GM18868 (cell line): ENCODE data around the gene FGF16.
"Not testable (repeated sequence)": the region's sequence is repeated elsewhere in the genome, so short reads cannot be mapped to it uniquely, and the experiment has no call there.

ENCODE experiments used
- ATAC-seq: cut with Tn5 transposase; IDR thresholded peaks from one replicate; pipeline ENCODE4 v1.9.1; 2021; ENCODE audit warnings: mild to moderate bottlenecking, moderate library complexity; ENCODE audit not compliant: unreplicated experiment

Gene FGF16

DNA sequence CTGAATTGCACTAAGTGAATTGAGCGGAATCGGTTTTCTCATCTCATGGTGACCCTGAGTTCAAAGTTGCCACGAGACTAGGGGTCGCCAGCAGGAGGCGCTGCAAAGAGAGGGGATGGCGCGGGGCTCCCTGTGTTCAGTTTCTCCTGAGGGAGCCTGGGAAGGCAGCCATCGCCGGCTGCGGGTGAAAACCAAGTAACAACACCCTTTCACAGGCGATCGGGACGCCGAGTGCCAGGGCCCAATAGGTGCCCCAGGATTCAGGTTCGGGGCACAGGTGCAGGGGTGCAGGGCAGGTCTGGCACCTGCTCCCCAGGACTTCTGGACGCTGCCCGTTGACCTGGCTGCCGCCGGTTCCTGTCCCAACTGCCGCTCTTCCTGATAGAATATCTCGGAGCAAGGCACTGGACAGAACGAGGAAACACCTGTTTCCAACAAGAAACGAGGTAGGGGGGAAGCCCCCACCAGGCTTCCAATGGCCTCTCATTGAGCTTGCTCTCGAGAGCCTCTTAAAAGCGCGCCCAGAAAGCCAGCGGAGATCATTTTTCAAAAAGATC lies 1.1 kb upstream of the FGF16 start:
- ATAC-seq: no peak

DNA sequence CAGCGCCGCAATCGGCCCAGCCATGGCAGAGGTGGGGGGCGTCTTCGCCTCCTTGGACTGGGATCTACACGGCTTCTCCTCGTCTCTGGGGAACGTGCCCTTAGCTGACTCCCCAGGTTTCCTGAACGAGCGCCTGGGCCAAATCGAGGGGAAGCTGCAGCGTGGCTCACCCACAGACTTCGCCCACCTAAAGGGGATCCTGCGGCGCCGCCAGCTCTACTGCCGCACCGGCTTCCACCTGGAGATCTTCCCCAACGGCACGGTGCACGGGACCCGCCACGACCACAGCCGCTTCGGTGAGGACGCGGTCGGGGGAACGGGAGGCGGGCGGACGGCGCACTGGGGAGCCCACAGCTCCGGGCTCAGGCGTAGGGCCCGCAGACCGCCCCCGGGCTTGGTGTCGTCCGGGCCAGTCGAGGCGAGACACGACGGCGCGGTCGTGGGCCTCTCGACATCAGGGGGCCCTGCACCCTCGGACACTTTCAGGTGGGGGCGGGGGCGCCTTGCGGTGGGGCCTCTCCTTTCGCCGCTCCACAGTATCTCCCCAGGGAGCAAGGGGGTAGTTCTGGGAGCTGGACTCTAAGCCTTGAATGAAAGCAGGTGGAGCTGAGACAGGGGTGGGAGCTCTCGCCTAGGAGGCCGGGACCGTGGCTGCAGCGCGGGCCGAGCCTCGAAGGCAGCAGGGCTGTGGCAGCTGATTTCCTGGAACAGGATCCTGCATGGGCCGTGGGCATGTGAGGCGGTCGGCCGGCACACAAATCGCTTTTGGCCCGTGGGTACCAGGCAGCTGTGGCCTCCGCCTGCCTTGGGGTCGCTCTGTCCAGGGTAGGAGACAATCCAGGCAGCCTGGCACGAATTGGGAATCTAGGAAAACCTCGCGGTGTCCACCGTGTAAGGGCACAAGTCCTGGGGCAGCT lies 722 bp downstream of the FGF16 start:
- ATAC-seq: no peak

DNA sequence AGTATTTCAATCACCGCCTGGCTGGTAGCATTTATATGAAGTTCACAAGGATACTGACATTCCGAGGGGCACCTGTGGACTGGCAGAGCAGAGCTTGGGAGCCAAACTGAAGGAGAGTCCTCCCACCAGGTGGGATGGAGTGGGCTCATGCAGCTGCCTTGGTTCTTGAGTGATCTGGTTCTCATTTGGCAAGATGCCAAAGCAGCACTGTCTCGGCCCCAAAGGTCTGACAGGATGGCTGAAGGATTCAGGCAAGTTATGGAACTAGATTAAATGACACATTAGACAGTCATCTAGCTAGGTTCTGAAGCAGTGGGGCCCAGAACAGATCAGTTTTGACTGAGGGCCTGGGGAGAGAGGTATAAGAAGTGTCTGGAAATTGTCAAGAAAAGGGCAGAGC lies 3.2 kb downstream of the FGF16 start:
- no peak for ATAC-seq

DNA sequence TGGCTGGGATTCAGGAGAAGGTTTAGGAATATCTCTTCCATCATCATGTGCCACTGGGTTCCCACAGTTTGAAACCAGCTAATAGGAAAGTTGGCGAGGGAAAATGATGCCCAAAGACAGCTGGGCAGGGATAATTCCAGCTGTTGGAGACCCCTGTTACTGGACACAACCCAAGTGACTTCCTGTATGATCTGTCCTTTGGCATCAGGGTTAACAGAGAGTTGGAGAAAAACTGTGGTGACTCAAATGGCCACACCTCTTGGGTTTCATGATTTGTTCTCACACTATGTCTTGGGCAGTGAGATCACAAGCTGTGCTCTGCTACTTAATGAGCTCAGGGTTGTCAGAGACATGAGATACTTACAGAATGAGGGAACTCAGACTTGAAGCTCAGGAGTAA lies 3.8 kb downstream of the FGF16 start:
- ATAC-seq: no peak

DNA sequence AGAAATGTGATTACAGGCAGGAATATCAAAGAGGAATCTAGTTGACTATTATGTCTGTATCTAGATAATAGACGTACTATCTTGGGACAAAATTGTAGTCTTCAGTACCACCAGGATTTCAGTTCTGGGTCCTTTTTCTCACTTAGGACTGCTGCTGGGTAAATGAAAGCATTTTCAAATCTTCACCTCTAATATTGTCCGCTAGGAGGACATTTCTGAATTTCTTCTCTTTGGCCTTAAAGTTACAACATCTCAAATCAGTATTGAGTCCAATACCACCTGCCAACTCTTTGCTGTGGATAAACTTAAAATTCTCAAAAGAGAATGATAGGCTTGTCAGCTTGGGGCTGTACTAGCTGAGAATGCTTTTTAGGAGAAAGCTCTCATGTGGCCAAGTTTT lies 6.0 kb downstream of the FGF16 start:
- ATAC-seq: no peak

DNA sequence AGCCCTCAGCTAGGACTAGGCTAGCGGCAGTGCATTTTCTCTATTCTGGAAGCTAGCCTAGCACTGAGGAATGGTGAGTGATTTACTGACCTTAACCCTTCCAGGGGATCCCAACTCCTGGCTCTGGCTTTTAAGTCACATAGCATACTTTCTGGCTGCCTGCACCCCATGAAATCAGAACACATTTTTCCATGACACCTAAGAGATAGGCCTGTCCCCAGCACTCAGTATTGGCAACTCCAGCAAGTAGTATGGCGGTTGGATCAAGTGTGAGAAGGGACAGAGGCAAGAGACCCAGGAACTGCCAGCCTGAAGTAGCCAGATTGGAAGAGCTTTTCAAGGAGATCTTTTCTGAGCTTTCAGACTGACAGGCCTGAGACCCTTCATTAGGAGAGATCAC lies 8.2 kb downstream of the FGF16 start:
- no peak for ATAC-seq

DNA sequence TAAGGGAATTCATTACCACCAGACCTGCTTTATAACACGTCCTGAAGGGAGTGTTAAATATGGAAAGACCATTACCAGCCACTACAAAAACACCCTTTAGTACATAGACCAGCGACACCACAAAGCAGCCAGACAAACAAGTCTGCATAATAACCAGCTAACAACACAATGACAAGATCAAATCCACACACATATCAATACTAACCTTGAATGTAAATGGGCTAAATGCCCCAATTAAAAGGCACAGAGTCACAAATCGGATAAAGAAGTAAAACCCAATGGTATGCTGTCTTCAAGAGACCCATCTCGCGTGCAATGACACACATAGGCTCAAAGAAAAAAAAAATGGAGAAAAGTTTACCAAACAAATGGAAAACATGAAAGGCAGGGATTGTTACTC lies 36.9 kb downstream of the FGF16 start:
- ATAC-seq: no peak

DNA sequence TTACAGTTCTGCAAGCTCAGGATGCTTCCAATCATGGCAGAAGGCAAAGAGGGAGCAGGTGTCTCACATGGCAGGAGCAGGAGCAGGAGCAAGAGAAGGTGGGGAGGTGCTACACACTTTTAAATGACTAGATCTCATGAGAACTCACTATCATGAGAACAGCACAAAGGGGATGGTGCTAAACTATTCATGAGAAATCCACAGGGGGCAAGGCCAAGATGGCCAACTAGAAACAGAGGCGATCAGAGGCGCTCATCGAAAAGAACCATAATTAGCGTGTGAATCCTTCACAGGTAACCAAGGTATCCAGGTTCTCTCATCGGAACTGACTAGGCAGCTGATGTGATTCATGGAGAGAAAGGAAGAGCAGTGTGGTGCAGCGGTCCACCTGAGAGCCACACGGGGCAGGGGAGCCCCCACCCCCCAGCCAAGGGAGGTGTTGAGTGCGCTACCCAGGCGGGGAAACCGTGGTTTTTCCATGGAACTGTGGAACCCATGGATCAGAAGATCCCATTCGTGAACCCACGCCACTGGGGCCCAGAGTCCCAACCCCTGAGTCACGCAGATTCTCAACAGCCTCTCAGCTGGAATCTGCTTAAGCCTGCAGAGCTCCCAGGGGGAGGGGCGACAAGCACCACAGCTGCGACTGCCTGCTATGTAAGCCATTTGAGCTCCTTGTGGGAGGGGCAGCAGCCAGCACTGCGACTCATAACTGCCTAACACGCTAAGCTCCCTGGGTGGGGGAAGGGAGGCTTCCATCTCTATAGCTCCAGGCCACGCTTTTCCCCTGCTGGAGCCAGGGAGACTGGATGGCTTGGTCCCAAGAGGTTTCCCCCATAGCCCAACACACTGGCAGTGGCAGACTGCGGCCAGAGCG lies 46.7 kb downstream of the FGF16 start:
- no peak for ATAC-seq

DNA sequence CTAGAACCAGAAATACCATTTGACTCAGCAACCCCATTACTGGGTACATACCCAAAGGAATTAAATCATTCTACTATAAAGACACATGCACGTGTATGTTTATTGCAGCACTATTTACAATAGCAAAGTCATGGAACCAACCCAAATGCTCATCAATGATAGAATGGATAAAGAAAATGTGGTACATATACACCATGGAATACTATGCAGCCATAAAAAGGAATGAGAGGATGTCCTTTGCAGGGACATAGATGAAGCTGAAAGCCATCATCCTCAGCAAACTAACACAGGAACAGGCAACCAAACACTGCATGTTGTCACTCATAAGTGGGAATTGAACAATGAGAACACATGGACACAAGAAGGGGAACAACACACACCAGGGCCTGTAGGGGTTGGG lies 53.0 kb downstream of the FGF16 start:
- ATAC-seq: not testable (repeated sequence)

DNA sequence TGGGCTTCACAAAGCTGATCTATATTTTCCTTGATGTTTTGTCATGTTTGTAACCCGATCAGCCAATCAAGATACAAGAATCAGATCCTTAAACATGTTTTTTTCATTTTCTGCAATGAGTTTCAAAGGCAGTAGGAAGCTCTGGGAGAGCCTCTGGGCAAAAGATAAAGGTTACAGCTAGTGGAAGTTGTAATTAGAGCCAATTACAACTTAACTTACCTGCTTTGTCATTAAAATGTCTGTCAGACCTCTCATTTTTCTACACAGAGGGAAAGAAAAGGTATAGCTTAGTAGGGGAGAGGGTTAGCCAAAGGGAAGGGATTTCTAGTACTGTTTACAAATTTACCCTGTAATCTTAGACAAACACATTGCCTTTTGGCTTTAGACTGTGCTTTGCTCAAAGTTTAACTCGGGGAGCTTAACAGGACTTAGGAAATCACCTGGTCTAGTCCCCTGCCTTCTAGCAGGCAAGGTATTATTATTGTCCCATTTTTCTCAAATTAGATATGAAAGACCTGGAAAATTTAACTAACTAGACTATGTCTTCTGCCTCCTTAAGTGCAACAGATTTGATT lies 55.8 kb downstream of the FGF16 start:
- no peak for ATAC-seq

DNA sequence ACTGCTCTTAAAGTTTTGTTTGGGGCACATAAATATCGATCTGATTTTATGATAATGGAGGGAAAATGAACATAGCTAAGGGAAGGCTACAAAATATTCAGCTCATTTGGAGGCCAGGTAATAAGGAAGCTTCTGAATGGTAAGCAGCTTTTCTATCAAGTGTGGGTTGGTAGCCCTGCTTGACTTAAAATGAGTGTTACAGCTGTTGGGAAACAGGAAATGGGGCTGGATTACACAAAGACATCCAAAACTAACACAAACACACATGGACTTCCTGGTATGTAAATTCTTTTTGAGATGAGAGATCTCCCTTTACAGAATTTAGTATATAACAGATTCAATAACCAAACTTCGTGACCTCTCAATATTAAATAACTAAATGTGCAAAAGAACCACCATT lies 58.0 kb downstream of the FGF16 start:
- ATAC-seq: no peak
